Left lobe of liver (tissue), 2 donors: ENCODE data around the gene STAT3. TPM values are rescaled to one million over a fixed set of nuclear protein-coding genes. Genes with fewer than 3 reads are reported as not detected.

Source experiments
- ATAC-seq: fragments of 200-7000 bp; cut with Tn5 transposase; one replicate; pipeline ENCODE4 v1.9.1; 2020; ENCODE audit warnings: mild to moderate bottlenecking, moderate library complexity
- DNase-seq: peaks from one replicate; pipeline ENCODE4 v3.0.0-alpha.2; 2020; ENCODE audit warnings: low spot score
- total RNA-seq: library from RNA; stranded (reverse); gene quantifications from one replicate; pipeline ENCODE4 v1.2.1, GENCODE V29; 2021
- donor health status: DM: no; HTN: no; CAD: no; lungs with moderate emphysema.
- donor health status: DM: no; HTN: yes; CAD: no.

The STAT3 gene
- total RNA-seq, 1 donor from 2014 or later = 112 TPM

DNA sequence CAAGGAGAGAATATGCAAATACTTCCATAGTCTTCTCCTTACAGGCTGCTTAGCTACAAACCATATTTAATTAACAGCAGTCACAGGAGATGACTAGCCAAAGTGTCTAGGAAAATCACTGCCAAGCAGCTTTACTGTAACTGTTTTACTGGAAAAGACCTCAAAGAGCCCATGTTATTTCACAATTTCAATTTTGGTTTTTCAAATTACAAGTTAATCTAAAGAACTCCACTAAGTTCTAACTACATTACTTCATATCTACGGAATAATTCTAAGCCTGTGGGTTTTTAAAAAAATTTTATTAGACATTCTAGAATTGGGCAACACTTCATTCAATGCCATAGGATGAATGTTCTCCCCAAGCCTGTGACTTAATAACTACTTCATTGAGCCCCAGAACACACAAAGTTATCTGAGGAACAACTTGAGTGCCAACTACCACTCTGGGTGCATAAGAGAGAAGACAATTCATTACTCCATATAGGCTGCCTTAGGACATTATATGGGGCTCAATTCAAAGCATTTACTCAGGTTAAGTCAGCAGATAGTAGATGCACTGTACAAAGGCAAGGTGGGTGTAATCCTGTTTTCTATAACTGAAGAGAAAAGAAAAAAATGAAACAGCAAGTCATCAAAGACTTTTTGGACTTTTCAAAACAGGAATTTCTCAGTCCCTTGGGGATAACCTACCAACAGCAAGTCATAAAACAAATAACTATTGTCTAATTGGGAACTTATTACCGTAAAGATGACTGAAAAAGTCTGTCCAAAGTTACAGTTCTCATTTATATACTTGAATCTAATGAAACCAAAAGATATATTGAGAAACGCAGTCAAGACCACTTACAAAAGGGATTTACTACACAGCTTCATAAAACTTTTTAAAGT lies 33.0 kb downstream of the STAT3 start:
- no peak for ATAC-seq
- no peak for DNase-seq

DNA sequence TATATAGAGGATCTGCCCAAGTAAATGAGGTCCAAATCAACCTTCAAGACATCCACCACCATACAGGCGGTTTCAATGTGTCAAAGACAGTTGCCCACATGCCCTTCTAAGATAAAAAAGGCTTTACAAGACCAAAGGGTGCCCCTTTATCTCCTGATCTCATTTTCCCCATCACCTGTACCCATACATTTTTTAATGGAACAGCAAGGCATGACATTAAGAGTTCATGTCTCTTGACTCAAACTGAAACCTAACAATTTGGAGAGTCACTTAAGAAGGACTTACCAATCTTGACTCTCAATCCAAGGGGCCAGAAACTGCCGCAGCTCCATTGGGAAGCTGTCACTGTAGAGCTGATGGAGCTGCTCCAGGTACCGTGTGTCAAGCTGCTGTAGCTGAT lies 40.1 kb downstream of the STAT3 start:
- DNase-seq (no peak), ATAC-seq (no peak)

DNA sequence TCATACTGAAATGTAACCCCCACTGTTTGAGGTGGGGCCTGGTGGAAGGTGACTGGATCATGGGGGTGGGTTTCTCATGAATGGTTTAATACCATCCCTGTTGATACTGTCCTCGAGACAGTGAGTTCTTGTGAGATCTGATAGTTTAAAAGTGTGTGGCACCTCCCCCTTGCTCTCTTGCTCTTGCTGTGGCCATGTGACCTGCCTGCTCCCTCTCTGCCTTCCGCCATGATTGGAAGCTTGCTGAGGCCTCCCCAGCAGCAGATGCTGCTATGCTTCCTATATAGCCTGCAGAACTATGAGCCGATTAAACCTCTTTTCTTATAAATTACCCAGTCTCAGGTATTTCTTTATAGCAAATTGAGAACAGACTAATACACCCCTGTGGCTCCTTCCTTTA lies 40.6 kb downstream of the STAT3 start:
- ATAC-seq = peak; percentile 7
- DNase-seq = no peak

DNA sequence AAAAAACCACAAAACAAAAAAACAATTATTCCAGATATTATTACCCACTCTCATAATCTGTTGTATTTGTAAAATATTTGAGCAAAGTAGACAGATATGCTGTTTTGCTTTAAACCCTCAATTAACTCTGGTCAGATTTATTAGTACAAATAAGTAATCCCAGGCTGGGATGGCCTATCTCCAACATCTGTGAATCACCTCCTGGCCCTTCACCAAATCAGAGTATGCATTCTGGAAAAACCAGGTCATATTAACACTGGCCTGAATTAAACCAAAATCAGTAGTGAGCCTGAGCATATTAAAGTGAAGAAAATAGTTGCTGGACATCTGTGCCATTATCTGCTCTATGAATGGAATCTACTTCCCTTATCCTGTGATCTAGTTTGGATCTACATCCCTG lies 41.0 kb downstream of the STAT3 start:
- DNase-seq = no peak
- ATAC-seq = peak; percentile 66

DNA sequence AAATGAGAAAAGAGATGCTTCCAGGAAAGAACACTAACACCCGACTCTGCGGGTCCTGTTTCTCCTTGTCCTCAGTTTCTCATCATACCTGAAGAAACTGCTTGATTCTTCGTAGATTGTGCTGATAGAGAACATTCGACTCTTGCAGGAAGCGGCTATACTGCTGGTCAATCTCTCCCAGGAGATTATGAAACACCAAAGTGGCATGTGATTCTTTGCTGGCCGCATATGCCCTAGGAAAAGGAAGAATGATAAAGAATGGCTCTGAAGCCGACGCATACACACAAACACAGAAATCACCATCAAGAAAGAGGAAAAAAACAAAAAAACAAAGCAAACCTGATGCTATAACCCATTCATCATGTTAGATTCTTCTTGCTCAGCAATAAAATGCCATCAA lies 41.8 kb downstream of the STAT3 start:
- DNase-seq = no peak
- no peak for ATAC-seq

DNA sequence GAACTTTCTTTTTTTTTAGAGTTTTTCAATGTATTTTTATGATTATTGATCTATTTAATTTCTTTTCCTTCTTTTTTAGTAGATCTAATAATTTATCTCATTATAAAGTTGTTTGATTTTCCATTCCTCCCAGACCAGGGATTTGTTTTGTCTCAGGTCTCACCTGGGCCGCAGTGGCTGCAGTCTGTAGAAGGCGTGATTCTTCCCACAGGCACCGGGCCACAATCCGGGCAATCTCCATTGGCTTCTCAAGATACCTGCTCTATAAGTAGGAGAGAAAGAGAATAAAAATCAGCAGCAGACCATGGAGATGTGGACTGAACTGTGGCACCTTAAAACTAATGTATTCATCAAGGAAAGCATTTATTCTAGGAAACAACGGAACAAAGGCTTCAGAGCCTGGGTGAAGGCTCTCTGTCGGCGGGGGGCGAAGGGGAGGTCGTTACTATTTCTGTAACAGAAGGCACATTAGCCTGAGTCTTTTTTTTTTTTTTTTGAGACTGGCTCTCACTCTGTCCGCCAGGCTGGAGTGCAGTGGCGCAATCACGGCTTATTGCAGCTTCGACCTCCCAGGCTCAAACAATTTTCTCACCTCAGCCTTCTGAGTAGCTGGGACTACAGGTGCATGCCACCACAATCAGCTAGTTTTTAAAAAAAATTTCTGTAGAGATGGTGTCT lies 42.7 kb downstream of the STAT3 start:
- peak; percentile 41 for ATAC-seq
- no peak for DNase-seq

DNA sequence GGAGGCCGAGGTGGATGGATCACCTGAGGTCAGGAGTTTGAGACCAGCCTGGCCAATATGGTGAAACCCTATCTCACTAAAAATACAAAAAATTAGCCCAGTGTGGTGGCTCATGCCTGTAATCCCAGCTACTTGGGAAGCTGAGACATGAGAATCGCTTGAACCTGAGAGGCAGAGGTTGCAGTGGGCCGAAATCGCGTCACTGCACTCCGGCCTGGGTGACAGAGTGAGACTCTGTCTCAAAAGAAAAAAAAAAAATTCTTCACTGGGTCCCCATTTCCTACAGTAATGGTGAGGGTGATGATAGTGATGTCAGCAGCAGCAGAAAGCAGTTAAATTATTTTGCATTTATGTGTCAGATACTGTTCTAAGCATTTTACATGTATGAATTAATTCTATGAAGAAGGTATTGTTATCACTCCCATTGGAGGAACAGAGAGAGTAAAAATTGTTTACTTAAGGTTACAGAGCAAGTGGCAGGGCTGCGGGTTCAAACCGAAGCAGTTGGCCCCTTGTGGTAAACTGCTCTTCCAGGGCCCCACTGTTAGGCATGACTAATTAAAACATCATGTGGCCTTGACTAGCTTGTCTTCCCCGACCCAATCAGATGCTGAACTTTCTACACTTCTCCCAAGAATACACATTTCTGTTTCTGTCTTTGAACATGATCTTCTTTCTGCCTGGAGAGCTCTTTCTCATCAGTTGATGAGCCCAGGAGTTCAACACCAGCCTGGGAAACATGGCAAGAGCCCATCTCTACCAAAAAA lies 45.8 kb downstream of the STAT3 start:
- DNase-seq = no peak
- ATAC-seq = no peak

DNA sequence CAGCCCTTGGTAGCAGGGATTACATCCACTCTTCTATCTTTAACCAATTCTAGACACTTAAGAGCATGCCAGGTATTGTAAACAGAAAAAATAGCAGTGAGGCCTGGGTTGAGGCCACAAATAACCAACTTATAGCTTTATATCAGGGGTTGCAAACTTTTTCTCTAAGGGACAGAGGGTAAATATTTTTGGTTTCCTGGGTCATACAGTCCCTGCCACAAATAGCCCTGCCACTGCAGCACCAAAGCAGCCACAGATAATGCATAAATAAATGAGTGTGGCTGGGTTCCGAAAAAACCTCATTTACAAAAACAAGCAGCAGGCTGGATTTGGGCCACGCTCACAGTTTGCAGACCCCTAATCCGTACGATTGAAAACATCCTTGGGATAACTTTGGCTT lies 46.7 kb downstream of the STAT3 start:
- no peak for DNase-seq
- no peak for ATAC-seq

DNA sequence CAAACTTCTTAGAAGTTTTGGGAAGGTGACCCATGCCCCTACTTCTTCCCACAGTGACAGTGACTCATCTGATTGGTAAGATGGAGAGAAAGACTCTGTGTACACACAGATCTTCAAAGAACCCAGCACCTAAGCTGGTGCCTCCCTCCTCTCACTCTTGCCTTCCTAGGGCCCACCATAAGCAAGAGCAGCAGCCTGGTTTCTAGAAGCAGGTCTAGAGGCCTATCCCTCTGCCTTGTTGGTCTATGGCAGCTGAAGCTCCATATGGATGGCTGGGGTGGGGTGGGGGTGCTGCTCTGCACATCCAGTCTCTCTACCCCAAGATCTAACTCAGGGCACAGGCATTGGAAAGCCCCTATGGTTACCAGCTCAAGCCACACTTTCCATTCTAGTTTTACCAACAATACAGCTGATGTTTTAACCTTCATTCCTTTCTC lies 47.5 kb downstream of the STAT3 start:
- peak; percentile 11 for ATAC-seq
- DNase-seq = no peak

DNA sequence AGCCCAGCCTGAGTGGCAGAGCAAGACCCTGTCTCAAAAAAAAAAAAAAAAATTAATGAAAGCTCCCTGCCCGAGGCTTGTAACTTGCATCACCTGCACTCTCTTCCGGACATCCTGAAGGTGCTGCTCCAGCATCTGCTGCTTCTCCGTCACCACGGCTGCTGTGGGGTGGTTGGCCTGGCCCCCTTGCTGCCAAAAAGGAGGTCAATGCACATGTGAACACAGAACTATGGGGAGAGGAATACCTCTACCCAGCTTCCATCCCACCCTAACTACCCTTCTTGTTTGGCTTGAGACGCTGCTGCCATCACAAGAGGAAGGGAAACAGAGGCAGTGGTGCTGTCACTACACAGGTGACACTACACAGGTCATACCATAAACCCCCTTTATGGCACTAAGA lies 49.0 kb downstream of the STAT3 start:
- DNase-seq (no peak), ATAC-seq (no peak)

DNA sequence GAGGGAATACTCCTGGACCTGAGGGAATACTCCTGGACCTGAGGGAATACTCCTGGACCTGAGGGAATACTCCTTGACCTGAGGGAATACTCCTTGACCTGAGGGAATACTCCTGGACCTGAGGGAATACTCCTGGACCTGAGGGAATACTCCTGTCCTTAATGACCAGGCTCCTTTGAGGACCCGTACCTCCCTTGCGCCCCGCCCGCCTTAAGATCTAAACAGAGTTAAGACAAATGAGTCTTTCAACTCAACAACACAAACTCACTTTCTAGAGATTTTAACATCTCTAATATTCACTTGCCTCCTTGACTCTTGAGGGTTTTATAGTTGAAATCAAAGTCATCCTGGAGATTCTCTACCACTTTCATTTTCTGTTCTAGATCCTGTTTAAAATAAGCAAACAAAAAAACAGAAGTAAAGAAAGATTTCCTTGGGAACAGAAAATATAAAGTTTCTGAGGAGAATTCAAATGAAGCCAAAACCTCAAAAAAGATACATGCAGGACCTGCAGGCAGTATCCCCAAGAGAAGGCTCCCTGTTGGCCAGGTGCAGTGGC lies 49.7 kb downstream of the STAT3 start:
- ATAC-seq = no peak
- DNase-seq = no peak

DNA sequence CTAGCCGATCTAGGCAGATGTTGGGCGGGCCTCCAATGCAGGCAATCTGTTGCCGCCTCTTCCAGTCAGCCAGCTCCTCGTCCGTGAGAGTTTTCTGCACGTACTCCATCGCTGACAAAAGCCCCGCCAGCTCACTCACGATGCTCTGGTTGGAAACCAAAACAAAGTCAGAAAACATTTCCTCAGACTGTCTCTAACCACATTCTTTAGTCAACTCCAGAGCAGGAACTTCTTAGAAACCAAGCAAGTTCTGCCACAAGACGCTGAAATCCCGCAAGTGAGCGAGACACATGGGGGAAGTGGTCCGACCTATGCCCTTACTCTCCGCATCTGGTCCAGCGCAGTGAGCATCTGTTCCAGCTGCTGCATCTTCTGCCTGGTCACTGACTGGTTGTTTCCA lies 50.8 kb downstream of the STAT3 start:
- no peak for ATAC-seq
- no peak for DNase-seq

DNA sequence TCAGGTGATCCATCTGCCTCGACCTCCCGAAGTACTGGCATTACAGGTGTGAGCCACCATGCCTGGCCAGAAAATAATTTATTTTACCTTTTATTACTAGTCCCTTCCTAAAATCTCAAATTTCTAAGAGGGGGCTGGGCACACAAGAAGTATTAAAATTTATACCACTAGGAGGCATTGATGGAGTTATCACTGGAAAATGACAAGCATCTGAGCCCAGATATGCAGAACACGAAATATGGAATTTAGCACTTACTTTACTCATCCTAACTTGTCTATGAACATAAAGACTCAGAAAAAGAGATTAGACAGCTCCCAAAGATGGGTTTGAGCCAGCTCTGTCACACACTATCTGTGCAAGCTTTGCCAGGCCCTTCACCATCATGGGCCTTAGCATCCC lies 53.6 kb downstream of the STAT3 start:
- DNase-seq = no peak
- no peak for ATAC-seq

DNA sequence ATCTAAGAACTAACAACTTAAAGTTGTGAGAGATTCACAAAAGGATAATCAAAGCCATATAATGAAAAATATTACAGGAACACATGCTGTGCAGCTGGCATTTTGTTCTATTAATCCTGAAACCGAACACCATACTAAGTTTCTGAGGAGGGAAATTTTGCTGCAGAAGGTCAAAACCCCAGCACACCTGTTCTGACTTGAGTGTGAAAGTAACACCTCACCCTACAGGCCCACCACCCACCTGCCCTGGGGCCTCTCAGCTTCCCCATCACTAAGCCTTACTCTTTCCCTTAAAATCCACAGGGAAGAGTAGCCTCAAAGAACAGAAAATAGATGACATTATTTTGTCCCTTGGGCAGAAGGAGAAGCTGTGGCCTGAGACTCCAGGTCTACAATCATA lies 55.2 kb downstream of the STAT3 start:
- DNase-seq (no peak), ATAC-seq (no peak)

DNA sequence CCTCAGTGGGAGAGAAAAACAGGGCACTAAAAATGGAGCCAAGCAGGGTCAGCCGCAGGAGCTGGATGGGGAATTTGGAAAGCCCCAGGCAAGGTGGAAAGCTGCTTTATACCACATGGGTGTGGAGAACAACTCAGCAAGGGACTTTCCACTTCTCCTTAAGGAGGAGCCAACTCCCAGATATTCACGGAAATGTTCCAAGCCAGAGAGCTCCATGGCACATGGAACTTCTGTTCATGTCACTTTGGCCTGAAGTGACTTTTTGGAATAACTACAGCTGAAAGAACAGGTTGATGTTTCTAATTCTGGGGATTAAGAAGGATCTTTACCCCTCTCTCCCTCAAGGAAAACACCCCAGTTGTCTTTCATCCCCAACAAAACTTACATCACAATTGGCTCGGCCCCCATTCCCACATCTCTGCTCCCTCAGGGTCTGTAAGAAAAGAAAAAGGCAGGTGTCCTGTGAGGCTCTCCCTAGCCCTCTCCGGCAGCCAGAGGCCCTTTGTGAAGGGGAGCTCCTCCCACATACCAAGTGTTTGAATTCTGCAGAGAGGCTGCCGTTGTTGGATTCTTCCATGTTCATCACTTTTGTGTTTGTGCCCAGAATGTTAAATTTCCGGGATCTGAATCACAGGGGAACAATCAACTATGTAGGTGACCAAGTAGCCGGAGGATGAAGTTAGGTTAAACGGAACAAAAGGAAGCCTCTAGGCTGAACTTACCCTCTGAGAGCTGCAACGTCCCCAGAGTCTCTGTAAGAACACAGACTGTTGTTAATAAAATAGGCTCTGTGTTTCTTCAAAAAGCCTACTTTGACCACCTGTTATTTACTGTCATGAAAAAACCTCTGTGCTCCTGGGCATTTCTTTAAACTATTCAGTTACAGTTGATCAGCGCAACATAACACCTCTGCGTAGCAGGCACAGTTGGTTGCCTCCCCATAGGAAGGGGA lies 58.9 kb downstream of the STAT3 start:
- ATAC-seq (peak; percentile 12), DNase-seq (no peak)

DNA sequence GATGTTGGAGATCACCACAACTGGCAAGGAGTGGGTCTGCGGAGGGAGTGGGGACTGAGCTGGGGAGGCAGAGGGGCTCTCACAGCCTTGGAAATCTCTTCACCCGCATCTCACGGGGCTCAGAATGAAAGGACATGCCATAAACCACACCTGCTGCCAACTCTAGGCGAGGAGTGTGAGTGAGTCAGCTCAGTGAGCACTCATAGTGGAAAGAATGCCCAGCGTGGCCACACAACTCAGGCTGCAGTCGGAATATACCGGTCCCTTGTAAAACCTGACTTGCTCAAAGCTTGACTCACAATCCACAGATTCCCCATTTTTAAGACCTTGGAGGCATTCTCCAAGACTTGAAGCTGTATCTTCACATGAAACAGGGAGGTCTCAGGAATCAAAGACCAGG lies 63.2 kb downstream of the STAT3 start:
- DNase-seq = no peak
- no peak for ATAC-seq

DNA sequence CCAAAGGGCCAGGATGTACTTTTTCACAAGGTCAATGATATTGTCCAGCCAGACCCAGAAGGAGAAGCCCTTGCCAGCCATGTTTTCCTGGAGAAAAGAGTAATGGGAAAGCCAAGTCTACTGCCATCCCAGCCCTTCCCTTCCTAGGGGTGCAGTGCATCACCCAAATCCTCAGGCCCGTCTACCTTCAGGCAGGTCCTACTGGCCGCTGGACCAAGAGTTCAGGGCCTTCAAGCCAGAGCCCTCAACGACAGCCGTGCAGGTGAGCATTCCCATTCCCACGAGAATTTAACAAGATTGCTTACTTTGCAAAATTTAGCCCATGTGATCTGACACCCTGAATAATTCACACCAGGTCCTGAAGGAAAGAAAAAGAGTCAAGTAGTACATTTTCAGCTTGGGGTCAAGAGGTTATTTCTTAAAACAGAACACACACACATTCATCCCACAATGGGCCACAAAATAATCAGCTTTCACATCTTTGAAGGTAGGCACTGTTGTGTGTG lies 64.9 kb downstream of the STAT3 start:
- DNase-seq (no peak), ATAC-seq (peak; percentile 3)

DNA sequence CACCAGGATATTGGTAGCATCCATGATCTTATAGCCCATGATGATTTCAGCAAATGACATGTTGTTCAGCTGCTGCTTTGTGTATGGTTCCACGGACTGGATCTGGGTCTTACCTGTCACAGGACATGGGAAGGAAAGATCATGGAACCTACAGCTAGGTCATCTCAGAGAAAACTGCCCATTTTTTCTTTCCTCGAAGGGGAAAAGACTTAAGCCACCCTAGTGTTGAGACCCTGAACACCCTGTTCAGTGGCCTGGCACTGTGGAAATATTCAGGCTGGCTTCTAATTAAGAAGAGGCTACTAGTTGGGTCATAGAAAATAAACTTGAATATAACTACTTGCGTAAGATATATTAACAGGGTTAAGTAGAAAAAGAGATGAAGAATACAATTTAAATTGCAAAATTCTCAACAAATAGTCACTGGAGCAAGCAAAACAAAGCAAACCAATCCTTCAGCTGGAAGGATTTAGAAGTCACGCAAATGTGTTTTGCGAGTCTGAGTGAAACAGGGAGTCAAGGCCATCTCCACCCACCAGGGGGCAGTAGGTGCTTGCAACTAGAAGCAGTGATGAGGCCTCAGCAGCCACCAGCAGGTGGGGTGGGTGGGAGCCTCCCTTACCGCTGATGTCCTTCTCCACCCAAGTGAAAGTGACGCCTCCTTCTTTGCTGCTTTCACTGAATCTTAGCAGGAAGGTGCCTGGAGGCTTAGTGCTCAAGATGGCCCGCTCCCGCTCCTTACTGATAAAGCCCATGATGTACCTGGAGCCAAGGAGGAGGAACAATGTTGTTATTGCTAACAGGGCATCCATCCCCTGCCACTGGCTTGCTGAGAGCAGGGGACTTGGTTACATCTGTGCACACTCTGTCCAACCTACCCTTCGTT lies 65.6 kb downstream of the STAT3 start:
- DNase-seq (peak; percentile 85), ATAC-seq (peak; percentile 98)

DNA sequence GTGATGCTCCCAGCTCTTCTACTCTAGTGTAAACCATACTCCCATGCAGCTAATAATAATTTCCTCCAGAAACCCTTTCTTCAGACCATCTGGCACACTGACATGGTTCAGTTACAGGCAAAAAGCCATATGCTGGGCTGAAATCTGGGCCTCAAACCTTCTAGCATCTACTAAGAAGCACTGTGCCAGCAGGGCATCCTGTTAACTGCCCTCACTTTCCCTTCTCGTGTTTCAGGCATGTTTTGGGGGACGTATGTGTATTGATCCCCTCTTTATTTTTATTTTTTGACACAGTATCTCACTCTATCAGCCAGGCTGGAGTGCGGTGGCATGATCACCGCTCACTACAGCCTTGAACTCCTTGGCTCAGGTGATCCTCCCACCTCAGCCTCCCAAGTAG lies 66.7 kb downstream of the STAT3 start:
- DNase-seq (no peak), ATAC-seq (no peak)
